HG03103 (cell line): ENCODE results near the gene LEMD1.

Source experiments
- ATAC-seq: cut with Tn5 transposase; IDR thresholded peaks from one replicate; pipeline ENCODE4 v1.9.1; 2021; ENCODE audit warnings: low read depth; ENCODE audit not compliant: unreplicated experiment

LEMD1 gene

GRCh38 chr1:205358579-205358978 lies 63.3 kb downstream of the LEMD1 start:
- ATAC-seq, result no peak

- ATAC-seq, result no peak
Measured at GRCh38 chr1:205357567-205357966, 64.3 kb downstream of the LEMD1 start.

DNA sequence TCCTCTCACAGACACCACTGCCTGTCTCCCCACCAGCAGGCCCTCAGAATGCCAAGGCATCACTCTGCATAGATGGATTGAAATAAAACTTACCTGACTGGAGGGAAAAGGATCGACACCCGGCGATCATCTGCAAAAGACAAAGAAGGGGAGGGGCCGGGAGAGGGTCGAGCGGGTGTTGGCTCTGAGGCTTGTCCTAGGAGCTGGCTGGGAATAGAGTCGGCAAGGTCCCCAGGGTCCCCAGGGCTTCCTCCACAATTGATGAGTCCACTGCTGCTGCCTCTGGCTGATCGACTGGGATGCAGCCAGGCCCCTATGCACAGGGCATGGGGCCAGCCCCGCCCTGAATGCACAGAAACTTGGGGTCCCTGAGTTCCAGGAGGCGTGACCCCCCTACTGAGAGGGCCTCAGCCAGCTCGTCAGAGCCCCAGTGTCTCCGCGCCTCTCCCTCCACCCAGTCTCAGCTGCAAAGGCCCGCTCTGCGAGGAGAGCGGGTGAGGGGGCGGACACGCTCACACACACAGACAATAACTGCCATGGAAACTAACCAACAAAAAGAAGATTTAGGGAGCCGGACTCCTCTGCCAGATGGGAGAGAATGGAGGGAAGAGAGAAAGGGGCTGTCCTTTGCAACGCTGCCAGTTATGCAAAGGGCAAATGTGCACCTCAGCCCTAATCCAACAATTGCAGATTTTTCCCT lies 65.3 kb downstream of the LEMD1 start, which contains the start of gene KLHDC8A:
TSS of gene KLHDC8A (minus strand) at position 483 of the 700 bp plus-strand sequence. CDS start 13,318 bp downstream, outside the sequence.
- ATAC-seq, result no peak

- no peak for ATAC-seq
Measured at GRCh38 chr1:205355075-205355453, 66.8 kb downstream of the LEMD1 start.

DNA sequence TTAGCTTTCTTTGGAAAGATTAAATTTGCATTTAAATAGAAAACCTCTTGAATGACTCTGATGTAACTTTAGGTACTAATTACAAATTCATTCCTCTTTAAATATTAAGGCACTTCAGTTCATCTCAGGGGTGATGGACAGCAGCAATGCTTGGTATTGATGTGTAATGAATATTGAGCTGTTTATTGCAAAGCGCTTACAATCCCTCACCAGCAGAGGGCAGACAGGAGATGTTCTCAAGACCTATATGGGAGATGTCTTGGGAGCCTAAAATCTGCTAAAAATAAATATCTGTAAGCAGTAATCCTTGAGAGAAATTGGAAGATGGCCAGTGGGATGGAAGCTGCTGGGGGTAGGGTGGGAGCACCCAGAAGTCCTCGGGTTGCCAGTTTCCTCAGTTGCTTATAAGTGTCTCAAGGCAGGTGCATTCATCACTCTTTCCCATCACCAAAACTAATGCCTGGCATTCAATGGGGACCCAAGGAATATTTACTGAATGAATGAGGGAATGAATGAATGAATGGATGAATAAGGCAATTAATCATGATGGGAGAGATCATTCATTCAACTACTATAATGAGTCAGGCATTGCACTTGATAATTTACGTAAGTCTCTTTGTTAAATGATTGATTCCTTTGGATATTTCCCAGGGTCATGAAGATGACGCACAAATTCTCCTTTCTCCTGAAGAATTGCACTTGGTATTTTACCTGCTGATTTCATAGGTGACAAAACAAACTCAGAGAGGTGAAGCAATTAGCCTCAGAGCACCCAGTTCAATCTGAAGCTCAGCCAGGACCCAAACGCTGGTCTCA lies 67.4 kb downstream of the LEMD1 start:
- ATAC-seq, result no peak

DNA sequence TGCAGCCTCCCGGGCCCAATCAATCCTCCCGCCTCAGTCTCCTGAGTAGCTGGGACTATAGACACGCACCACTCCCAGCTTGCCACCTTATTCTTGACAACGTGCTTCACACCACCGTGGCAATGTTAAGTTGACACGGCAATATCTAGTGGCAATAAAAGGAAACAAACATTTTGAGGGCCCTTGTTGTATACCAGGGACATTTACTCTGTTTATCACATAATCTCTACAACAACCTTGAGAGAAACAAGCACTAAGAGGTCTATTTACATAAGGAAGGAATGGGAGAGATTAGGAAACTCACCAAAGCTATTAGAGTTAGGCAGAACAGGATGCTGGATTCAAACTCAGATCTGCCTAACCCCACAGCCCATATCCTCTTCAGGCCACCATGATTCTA lies 68.2 kb downstream of the LEMD1 start:
- no peak for ATAC-seq

DNA sequence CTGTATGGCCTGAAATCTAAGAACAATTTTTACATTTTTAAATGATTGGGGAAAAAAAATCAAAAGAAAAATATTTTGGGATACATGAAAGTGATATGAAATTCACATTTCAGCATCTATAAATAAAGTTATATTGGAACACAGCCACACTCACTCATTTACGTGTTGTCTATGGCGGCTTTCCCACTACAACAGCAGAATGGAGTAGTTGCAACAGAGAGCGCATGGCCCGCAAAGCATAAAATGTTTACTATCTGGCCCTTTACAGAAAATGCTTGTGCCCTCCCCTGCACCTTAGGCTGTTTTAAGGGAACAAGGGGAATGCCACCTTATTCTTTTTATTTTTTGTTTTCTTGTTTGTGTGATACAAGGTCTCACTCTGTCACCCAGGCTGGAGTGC lies 68.7 kb downstream of the LEMD1 start:
- no peak for ATAC-seq

- no peak for ATAC-seq
Measured at GRCh38 chr1:205351984-205352713, 69.7 kb downstream of the LEMD1 start.

DNA sequence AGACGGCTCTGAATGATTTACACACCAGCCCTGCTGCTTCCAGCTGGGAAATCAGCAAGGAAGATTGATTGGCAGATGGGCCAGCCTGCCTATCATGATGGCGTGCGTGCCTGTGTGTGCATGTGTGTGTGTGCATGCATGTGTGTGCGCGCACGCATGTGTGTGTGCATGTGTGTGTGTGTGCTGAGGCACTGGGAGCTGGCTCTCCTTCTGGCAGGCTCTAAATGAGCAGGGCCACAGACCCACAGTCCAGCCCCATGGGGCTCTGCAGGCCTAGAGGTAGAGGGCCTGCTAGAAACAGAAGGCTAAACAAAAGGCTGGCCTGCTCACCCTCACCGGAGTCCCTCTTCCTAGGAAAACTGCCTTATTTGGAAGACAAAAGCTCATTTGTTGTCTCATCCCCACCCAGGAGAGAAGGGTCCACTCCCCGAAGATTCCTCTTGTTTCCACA lies 71.1 kb downstream of the LEMD1 start:
- ATAC-seq, result no peak

DNA sequence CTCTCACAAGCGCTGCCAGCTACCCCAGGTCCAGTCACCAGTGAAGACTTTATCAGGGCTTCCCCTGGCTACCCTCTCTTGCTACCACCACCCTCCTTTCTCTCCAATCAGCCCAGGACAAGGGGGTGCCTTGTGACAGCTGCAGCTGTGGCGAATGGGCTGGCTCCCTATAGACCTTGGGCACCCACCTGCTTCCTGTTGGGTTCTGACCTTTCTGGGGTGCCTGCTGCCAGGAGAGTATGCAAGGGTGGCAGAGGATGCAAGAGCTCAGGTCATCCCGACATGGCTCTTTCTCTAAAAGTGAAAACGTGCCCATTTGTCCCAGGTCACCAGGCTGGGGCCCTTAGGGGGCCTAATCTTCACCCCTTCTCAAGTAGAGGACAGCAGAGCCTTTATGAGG lies 71.7 kb downstream of the LEMD1 start:
- ATAC-seq, result no peak

GRCh38 chr1:205348554-205349487 lies 73.0 kb downstream of the LEMD1 start:
- ATAC-seq, result no peak

- ATAC-seq, result no peak
Measured at GRCh38 chr1:205346956-205347574, 74.8 kb downstream of the LEMD1 start.

DNA sequence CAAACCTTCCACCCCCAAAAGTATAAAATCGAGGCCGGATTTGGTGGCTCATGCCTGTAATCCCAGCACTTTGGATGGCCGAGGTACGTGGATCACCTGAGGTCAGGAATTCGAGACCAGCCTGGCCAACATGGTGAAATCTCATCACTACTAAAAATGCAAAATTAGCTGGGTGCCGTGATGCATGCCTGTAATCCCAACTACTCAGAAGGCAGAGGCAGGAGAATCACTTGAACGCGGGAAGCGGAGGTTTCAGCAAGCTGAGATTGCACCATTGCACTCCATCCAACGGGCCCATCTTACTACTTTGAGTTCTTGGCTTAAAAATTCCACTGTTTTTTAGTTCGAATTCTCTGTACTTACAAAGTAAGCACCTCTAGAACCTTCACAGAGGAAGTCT lies 76.1 kb downstream of the LEMD1 start:
- no peak for ATAC-seq

DNA sequence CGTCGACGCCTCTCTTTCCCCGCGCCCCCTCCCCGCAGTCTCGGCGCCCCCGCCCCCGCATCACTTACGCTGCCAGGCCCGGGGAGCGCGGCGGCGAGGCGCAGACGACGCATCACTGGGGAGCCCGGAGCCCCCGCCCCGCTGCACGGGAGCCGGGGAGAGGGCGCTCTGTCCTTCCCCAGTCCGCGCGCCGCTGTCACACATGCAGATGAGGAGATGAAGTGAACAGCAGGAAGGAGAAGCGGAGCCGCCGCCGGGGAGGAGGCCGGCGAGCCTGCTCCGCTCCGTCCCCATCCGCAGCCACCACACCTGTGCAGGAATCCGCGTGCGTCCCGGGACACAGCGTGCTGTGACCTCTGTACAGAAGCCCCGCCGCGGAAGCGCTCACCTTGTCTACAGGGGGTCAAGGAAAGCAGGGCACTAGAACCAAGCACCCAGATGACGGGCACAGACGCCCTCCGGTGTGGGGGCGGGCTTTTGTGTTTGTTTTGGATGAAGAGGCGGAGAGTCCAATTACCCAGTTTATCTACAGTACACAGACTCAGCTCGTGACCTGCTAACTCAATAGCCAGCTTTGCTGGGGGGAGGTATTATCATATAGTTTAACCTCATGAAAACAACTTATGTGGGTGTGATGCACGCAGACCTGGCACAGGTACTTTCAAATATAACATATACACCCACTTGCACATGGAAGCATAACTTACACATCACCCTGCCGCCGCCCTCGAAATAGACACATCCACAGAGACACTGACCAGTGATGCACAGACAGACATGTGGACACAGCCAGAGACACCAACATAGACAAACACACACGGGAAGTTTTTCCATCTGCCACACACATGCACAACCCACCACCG lies 77.6 kb downstream of the LEMD1 start:
- ATAC-seq, result no peak

DNA sequence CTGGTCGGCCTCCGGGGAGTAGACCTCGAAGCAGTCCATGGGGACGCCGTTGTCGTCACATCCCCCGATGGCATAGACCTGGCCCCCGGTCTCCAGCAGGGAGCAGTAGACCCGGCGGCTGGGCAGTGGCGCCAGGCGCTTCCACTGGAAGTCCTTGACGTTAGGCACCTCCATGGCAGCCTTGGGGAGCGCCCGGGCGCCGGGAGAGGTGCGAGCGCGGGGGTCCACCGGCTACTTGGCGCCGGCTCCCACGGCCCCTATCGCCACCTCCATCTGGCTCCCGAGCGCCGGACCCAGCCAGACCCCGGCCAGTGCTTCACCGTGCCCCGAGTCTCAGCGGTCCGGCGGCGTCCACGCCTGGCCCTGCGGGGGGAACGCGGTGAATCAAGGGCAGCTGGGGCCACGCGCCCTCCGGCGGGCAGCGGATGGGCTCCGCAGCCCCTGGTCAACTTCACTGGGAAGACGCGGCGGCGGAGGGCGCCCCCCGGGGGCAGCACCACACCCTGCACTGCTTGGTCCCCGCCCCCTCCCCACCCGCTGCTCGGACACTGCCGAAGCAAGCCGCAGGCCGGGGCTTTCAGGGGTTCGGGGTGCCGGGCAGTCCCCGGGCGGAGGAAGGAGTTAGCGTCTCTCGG lies 78.3 kb downstream of the LEMD1 start:
- no peak for ATAC-seq

DNA sequence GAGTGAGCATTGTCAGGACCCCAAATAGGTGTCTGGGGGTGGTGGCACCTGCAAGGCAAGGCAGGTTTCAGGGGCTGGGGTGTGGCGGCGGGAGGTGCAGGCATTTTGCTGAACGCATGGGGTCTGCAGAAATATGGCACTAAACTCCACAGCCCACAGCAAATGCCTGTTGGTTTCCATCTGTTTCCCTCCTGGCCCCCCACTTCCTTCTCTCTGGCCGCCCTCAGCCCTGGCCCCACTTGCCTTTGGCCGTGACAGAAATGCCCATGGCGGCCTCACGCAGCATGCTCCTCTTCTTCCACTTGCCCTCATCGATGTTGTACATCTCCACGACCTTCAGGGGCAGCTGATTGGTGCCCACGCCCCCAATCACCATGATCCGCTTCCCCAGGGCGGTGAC lies 78.9 kb downstream of the LEMD1 start:
- ATAC-seq, result no peak

DNA sequence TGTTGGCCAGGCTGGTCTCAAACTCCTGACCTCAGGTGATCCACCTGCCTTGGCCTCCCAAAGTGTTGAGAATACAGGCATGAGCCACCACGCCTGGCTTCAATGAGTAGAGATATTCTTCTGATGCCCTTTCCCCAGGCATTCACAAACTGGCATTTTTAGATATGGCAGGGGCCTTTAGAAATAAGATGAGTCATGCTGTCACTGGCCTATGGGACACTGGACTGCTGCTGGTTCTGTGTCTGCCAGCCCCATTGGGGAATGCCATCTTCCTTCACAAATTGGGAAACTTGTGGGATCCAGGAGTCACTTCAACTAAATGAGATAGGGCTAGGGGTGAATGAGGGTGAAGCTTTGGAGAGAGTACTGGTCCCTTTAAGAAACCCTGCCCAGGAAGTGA lies 81.2 kb downstream of the LEMD1 start:
- ATAC-seq, result no peak

- peak; percentile 71 for ATAC-seq
Measured at GRCh38 chr1:205339717-205340116, 82.1 kb downstream of the LEMD1 start.
